T47D (cell line): ENCODE results near the gene SOX4.
"Not testable (repeated sequence)": the region's sequence is repeated elsewhere in the genome, so short reads cannot be mapped to it uniquely, and the experiment has no call there.

ENCODE experiments used
- DNase-seq, 2 experiments: peaks; one replicate each; pipeline versions ENCODE4 v3.0.0 to v3.0.0-alpha.2; 2011 to 2012; ENCODE audit warnings: low read depth in 1 of 2, low spot score in 1 of 2
- JUND ChIP-seq: IDR thresholded peaks from 2 replicates; pipeline ENCODE4 v1.6.1; 2012; ENCODE audit warnings: low read depth
- in situ Hi-C: cut with HindIII; loops from 2 replicates; pipeline ENCODE4 v1.10.0; 2016; ENCODE audit warnings: low sequenced_read_pairs, low pct_unique_long_range_greater_than_20kb

Gene SOX4

GRCh38 chr6:21593412-21593926 lies at the start of gene SOX4:
SOX4 (plus strand) TSS chr6:21593751; CDS start chr6:21594535, 784 bp downstream.
- 0 out of 2 replicates have a peak, but pooled peaks have one; percentile 15 for TF ChIP-seq JUND
- peak; percentile 96 to 97 for DNase-seq
- in situ Hi-C loops, result no loop called here

- in situ Hi-C loops, DNase-seq: not testable (repeated sequence)
These were observed 41.3 kb upstream of the SOX4 start for GRCh38 chr6:21552286-21552685.

GRCh38 chr6:21554286-21554685 lies 39.3 kb upstream of the SOX4 start:
- no peak for TF ChIP-seq JUND
- DNase-seq, result no peak
- in situ Hi-C loops, result no loop called here

- TF ChIP-seq JUND, result no peak
- in situ Hi-C loops, result no loop called here
- DNase-seq, result no peak
These were observed 38.4 kb upstream of the SOX4 start for GRCh38 chr6:21555197-21555596.

- in situ Hi-C loops, result no loop called here
- no peak for TF ChIP-seq JUND
These were observed 37.0 kb upstream of the SOX4 start for GRCh38 chr6:21556511-21556910.

GRCh38 chr6:21556968-21557721 lies 36.4 kb upstream of the SOX4 start:
- in situ Hi-C loops, result no loop called here
- DNase-seq, result peak in 1 of 2 experiments; percentile 57
- no peak for TF ChIP-seq JUND

More at GRCh38 chr6:21556511-21556910, 37.0 kb upstream of the SOX4 start:
- no peak for DNase-seq

- no peak for TF ChIP-seq JUND
- no peak for DNase-seq
- in situ Hi-C loops, result no loop called here
These were observed 34.3 kb upstream of the SOX4 start for GRCh38 chr6:21559238-21559637.

- in situ Hi-C loops, result no loop called here
- no peak for DNase-seq
- no peak for TF ChIP-seq JUND
These were observed 33.3 kb upstream of the SOX4 start for GRCh38 chr6:21560249-21560648.

- DNase-seq, result no peak
- in situ Hi-C loops, result no loop called here
- no peak for TF ChIP-seq JUND
These were observed 28.1 kb upstream of the SOX4 start for GRCh38 chr6:21565431-21565830.

GRCh38 chr6:21578523-21578922 lies 15.0 kb upstream of the SOX4 start:
- DNase-seq, result no peak
- in situ Hi-C loops, result no loop called here
- TF ChIP-seq JUND, result no peak

GRCh38 chr6:21582651-21583050 lies 10.9 kb upstream of the SOX4 start:
- no peak for DNase-seq
- TF ChIP-seq JUND, result no peak
- in situ Hi-C loops, result no loop called here

- TF ChIP-seq JUND, result no peak
- in situ Hi-C loops, result no loop called here
- DNase-seq, result no peak
These were observed 7.3 kb upstream of the SOX4 start for GRCh38 chr6:21586300-21586699.

GRCh38 chr6:21586740-21587178 lies 6.8 kb upstream of the SOX4 start:
- no peak for DNase-seq
- no peak for TF ChIP-seq JUND
- in situ Hi-C loops, result no loop called here
